ENCODE results near the gene ZNF169.
"Not testable (repeated sequence)": the region's sequence is repeated elsewhere in the genome, so short reads cannot be mapped to it uniquely, and the experiment has no call there.

ZNF169 gene

DNA sequence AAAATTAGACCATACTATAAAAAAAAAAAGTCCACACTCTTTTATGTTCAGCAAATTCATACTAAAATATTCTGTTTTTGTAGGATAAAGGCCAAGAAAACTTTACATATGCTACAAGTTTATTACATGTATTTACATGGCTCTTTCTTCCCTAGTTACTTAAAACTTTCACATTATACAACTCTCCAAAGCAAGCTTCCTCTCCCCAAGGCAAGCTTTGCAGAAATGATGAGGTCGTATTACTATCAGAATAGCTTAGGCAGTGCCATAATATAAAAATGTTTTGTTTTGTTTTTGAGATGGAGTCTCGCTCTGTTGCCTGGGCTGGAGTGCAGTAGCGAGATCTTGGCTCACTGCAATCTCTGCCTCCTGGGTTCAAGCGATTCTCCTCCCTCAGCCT is 77.3 kb downstream of the ZNF169 start:
- POLR2A ChIA-PET; CTCF ChIA-PET; DNase-seq (ENCODE audit: extremely low spot score): not testable (repeated sequence)

DNA sequence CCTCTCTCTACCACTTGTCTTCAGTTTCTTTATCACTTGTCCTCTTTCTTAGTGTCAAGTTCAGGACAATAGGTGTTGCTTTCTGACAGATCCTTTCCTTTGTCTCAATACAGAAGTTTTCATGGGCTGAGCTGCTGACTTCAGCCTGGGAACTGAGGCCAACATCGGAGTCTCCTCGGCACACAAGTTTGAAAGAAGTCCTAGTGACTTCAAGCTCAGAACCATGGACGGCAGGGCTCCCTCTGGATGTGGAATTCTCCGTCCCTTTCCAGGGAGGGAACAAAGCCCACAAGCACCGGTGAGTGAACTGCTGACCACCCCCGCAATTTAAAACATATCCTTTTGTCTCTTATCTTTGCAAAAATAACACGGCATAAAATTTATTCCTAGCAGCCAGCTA is 79.6 kb downstream of the ZNF169 start:
- CTCF ChIA-PET; DNase-seq (ENCODE audit: extremely low spot score); POLR2A ChIA-PET: not testable (repeated sequence)

DNA sequence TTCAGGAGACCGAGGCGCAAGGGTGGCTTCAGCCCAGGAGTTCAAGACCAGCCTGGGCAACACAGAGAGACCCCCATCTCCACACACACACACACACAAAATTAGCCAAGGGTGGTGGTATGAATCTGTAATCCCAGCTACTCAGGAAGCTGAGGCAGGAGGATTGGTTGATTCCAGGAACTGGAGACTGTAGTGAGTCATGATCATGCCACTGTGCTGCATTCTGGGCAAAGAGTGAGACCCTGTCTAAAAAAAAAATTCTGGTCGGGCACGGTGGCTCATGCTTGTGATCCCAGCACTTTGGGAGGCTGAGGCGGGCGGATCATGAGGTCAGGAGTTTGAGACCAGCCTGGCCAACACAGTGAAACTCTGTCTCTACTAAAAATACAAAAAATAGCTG is 80.6 kb downstream of the ZNF169 start:
- POLR2A ChIA-PET; DNase-seq (ENCODE audit: extremely low spot score); CTCF ChIA-PET: not testable (repeated sequence)

DNA sequence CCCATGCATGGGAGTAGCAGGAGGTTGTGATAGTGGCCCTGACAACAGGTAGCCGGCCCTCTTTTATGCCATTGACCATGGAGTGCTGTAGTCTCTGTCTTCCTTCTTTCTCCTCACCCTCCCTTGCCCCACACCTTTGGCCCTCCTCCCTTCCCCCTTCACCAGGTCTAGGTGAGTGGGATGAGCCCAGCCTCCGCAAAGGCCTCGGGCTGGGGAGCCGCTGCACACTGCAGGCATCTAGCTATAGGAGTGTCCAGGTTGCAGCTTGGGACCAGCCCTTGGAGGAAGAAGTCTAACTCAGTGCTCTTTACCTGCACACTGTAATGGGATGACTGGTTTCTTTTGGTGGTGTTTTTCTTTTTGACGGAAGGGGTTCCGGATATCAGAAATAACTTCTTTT is 81.7 kb downstream of the ZNF169 start:
- POLR2A ChIA-PET; CTCF ChIA-PET; DNase-seq (ENCODE audit: extremely low spot score): not testable (repeated sequence)

DNA sequence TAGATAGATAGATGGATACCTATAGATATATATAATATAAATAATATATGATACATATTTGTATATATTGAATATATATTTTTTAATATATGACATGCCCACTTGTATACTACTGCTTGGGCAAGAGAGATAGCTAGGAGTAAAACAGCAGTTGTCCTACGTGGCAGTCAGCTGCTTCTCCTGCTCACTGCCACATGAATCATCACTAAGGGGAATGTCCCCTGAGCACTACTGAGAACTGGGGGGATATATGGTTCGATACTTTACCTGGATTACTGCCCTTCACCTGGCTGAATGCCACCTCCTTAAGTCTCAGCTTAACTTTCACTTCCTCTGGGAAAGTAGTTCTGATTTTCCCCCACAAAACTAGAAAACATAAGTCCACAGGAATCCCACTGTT is 82.6 kb downstream of the ZNF169 start:
- CTCF ChIA-PET; POLR2A ChIA-PET; DNase-seq (ENCODE audit: extremely low spot score): not testable (repeated sequence)

DNA sequence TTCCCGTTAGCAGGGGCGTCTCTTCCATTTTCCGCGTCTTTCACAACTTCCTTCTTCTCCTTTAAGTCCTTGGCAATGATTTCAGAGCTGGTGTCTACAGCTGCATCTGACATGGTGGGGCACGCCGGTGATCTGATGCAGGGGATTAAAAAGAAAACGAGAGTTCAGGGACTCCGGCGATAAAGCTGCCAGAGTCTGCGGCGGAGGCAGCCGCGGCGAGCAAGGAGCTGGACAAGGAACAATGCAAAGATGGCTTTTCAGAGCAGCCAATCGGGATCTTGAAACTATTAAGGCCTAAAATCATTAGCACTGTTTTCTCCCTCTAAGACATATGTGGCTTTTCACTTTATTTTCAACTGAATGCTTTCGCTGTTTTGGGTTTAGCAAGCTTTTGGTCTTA is 88.4 kb downstream of the ZNF169 start:
- CTCF ChIA-PET; POLR2A ChIA-PET; DNase-seq (ENCODE audit: extremely low spot score): not testable (repeated sequence)

DNA sequence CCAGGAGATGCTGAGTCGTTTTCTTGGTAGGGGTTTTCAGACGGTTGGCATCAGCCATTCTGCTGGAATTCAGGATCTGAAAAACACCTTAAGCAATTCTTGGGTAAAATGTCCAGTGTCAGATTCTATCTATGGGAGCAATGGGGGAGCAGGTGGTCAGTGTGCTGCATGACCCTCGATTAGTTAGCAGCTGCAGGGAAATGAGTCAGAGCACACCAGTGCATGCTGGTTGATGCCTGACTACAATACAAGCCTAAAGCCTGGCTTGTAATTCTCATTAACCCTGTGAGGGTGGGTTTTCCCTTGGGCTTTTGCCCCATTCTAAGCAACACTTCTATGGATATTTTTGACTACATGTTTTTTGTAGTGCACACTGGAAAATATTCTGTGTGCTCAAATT is 89.7 kb downstream of the ZNF169 start:
- CTCF ChIA-PET; DNase-seq (ENCODE audit: extremely low spot score): not testable (repeated sequence)

More for the DNA sequence above, 89.7 kb downstream of the ZNF169 start:
- POLR2A ChIA-PET, result not testable (repeated sequence)
